Measurements from ENCODE around the gene NT5DC4.
"Not testable (repeated sequence)": the region's sequence is repeated elsewhere in the genome, so short reads cannot be mapped to it uniquely, and the experiment has no call there.

The NT5DC4 gene

DNA sequence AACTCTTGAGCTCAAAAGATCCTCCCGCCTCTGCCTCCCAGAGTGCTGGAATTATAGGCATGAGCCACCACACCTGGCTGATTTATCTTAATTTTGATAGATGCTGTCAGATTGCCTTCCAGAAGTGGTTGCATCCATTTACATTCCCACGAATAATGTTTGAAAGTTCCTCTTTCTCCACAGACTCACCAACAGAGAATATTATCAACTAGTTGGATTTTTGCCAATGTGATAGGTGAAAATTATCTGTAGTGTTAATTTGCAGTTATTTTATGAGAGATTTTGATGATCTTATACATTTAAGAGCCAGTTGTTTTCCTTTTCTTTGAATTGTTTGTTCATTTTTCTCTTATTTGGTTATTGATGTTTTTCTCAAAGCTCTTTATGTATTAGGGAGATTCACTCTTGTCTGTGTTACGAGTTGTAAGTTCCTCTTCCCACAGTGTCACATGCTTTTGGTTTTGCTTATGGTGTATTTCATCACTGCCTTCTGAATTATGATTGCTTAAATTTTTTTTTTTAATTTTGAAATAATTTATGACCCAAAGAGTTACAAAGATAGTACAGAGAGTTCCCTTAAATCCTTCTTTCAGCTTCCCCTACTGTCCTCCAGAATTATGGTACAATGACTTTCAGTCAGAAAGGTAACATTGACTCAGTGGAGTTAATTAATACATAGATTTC is 20.7 kb upstream of the NT5DC4 start:
- DNase-seq (ENCODE audit: low read depth) = no peak

- DNase-seq (ENCODE audit: low read depth) = no peak
Measured at GRCh38 chr2:112701052-112701451, 19.8 kb upstream of the NT5DC4 start.

GRCh38 chr2:112703684-112704083 is 17.1 kb upstream of the NT5DC4 start:
- no peak for DNase-seq (ENCODE audit: low read depth)

GRCh38 chr2:112705575-112705974 is 15.2 kb upstream of the NT5DC4 start:
- no peak for DNase-seq (ENCODE audit: low read depth)

- no peak for DNase-seq (ENCODE audit: low read depth)
Measured at GRCh38 chr2:112706170-112706664, 14.6 kb upstream of the NT5DC4 start.

DNA sequence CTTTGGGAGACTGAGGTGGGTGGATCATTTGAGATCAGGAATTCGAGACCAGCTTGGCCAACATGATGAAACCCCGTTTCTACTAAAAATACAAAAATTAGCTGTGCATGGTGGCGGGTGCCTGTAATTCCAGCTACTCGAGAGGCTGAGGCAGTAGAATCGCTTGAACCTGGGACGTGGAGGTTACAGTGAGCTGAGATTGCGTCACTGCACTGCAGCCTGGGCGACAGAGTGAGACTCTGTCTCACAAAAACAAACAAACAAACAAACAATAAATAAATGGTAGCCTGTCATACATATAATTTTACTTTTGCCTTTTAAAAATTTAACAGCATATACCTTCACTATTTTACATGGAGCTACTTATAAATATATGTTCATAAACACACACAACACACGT is 13.9 kb upstream of the NT5DC4 start:
- DNase-seq (ENCODE audit: low read depth) = not testable (repeated sequence)

GRCh38 chr2:112708968-112709367 is 11.9 kb upstream of the NT5DC4 start:
- DNase-seq (ENCODE audit: low read depth) = no peak

GRCh38 chr2:112709703-112710102 is 11.1 kb upstream of the NT5DC4 start:
- DNase-seq (ENCODE audit: low read depth) = no peak

- no peak for DNase-seq (ENCODE audit: low read depth)
Measured at GRCh38 chr2:112710956-112711750, 9.7 kb upstream of the NT5DC4 start.

DNA sequence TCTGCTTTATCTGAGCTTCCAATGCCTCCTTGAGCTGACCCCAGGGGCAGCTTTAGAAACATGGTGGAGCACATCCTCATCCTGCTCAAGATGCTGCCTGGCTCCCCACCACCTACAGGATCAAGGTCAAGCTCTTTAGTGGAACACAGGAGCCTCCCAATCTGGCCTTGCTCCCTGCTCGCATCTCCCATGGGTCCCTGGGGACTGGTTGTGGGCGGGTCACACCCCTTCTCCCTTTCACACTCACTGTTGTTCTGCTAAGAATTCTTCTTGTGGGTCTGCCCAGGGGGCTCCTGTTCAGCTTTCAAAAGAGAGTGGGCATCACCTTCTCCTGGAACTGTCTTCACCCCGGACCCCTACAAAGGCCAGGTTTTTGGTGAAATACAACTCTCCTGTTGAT is 8.4 kb upstream of the NT5DC4 start:
- no peak for DNase-seq (ENCODE audit: low read depth)

DNA sequence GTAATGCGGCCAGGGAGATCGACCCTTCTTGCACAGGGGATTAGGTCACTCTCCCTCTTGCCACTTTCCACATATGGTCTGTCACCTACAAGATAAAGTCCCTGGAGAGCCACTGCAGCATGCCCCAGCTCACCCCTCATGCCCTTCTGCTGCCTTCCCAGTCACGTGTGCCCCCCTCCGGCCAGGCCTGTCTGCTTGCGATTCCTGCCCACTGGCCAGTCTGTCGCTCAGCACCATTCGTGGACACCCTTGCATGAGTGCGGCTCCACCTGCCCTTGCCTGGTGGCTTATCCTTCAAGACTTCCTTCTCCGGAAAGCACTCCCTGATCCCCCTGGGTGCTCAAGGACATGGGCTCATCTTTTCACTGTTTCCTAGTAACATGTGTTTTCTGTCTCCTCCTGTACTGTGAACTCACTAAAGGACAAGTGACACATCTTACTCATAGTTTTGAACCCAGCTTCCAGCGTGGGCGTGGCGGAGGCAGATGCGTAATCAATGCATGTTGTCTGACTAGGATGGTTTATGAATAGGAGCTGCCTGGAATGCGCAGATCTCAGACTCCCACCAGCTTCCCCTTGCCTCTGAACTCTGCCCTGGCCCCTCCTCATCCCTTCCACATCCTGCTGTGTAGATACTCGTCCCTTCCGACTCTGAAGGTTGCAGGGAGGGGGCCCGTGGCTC is 7.8 kb upstream of the NT5DC4 start:
- no peak for DNase-seq (ENCODE audit: low read depth)

DNA sequence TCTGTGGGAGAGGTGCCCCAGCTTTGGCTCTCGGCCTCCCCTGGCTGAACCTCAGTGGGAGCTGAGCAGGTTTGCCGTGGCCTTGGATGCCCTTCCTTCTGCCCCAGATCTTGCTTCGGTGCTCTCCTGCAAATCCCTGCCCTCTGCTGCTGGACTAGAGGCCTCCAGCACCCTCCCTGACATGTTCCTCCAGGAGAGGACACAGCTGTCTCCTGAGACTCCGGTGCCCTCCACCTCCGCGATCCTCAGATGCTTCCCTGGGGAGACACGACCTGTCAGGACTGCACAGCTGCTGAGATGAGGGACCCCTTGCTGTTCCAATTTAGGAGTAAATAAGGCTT is 7.3 kb upstream of the NT5DC4 start:
- DNase-seq (ENCODE audit: low read depth) = no peak

GRCh38 chr2:112713926-112714325 is 6.9 kb upstream of the NT5DC4 start:
- DNase-seq (ENCODE audit: low read depth) = no peak

GRCh38 chr2:112714331-112714730 is 6.5 kb upstream of the NT5DC4 start:
- DNase-seq (ENCODE audit: low read depth) = no peak

DNA sequence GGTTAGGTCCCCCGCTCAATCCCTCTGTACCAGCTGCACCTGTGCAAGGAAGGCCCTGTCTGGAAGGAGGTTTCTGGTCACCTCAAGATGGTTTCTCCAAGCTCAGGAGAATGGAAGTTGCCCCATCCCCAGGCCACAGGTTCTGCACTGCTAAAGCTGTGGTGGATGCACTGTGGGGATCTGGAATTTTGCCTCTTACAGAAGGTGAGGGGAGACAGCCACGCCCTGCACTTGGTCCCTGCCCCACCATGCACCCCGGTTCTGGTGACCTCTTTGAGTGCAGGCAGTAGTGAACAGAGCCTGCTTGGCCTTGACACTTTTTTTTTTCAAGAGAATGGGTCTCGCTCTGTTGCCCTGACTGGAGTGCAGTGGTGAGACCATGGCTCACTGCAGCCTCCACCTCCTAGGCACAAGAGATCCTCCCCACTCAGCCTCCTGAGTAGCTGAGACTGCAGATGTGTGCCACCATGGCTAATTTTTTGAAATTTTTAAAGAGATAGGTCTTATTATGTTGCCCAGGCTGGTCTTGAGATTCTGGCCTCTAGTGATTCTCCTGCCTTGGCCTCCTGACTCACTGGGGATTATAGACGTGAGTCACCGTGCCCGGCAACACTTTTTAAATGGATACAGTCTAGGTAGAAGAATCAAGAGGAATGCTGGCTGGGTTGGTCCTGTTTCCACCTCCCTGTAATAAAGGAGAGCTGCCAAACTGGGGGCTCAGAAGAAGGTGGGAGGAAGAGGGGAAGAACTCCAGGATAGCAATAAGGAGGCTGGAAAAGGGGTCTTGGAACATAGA is 5.8 kb upstream of the NT5DC4 start:
- no peak for DNase-seq (ENCODE audit: low read depth)

GRCh38 chr2:112716094-112716493 is 4.7 kb upstream of the NT5DC4 start:
- DNase-seq (ENCODE audit: low read depth) = not testable (repeated sequence)

DNA sequence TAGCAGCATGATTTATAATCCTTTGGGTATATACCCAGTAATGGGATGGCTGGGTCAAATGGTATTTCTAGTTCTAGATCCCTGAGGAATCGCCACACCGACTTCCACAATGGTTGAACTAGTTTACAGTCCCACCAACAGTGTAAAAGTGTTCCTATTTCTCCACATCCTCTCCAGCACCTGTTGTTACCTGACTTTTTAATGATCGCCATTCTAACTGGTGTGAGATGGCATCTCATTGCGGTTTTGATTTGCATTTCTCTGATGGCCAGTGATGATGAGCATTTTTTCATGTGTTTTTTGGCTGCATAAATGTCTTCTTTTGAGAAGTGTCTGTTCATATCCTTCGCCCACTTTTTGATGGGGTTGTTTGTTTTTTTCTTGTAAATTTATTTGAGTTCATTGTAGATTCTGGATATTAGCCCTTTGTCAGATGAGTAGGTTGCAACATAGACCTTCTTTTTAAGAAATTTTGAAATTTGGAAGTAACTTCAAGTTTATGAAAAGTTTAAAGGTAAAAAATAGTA is 3.9 kb upstream of the NT5DC4 start:
- not testable (repeated sequence) for DNase-seq (ENCODE audit: low read depth)

DNA sequence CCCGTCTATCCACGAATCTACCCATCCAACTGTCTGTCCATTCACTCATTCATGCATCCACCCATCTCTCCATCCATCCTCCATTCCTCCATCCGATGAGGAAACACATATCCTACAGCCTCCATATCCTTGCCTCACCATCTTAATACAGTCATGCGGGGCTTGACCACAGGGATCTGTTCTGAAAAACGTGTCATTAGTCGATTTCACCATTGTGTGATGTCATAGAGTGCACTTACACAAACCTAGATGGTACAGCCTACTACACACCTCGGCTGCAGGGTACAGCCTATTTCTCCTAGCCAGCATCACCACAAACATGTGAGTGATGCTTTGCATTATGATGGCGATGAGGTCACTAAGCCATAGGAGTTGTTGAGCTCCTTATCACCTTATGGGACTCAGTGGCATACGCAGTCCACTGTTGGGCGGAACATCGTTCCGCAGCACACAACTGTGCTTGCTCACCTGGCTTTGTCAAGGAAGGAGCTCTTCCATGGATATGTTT is 1.9 kb upstream of the NT5DC4 start:
- DNase-seq (ENCODE audit: low read depth) = no peak

GRCh38 chr2:112721819-112722522 is 1.2 kb downstream of the NT5DC4 start:
- DNase-seq (ENCODE audit: low read depth) = no peak

DNA sequence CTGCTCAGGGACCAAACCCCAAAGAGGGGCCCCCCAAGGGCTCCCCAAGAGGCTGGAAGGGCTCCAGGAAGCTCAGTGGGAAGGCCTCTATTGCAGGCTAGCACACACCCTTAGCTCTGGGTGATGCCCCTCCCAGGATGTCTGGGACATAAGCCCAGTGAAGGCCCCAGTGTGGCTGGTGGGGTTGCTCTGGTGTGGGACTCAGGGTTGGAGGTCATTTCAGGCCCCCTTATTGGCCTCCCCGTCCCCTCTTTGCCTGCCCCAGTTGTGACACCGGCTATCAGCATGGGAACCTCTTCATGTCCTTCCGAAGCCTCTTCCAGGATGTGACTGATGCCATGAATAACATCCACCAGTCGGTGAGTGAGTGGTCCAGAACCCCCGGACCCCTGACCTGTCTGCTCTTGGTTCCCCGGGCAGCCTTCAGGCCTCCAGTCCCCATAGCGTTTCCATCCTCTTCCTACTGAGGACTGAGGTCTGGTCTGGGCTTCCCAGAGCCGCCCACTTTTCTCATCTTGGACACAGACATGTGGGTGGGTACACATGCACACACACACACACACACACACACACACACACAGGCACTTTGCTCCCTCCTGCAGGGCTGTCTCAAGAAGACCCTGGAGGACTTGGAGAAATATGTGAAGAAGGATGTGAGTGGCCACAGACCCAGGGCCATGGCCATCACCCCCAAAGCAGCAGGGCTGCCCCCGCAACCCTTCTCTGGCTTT is 2.2 kb downstream of the NT5DC4 start:
- DNase-seq (ENCODE audit: low read depth) = no peak
